Ureter (tissue), 1 donor: ENCODE data around the gene ZC3H14. TPM values are rescaled to one million over a fixed set of nuclear protein-coding genes. Genes with fewer than 3 reads are reported as not detected.
"Not testable (repeated sequence)": the region's sequence is repeated elsewhere in the genome, so short reads cannot be mapped to it uniquely, and the experiment has no call there.

Experiments
- DNase-seq: peaks from one replicate; pipeline ENCODE4 v3.0.0-alpha.2; 2020; ENCODE audit warnings: low spot score
- total RNA-seq: library from RNA; stranded (reverse); gene quantifications from one replicate; pipeline ENCODE4 v1.2.4, GENCODE V29; 2023
- donor health status: DM: yes; HTN: yes; CAD: no.

The ZC3H14 gene, protein sequence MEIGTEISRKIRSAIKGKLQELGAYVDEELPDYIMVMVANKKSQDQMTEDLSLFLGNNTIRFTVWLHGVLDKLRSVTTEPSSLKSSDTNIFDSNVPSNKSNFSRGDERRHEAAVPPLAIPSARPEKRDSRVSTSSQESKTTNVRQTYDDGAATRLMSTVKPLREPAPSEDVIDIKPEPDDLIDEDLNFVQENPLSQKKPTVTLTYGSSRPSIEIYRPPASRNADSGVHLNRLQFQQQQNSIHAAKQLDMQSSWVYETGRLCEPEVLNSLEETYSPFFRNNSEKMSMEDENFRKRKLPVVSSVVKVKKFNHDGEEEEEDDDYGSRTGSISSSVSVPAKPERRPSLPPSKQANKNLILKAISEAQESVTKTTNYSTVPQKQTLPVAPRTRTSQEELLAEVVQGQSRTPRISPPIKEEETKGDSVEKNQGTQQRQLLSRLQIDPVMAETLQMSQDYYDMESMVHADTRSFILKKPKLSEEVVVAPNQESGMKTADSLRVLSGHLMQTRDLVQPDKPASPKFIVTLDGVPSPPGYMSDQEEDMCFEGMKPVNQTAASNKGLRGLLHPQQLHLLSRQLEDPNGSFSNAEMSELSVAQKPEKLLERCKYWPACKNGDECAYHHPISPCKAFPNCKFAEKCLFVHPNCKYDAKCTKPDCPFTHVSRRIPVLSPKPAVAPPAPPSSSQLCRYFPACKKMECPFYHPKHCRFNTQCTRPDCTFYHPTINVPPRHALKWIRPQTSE
- total RNA-seq = 54.4 TPM

DNA sequence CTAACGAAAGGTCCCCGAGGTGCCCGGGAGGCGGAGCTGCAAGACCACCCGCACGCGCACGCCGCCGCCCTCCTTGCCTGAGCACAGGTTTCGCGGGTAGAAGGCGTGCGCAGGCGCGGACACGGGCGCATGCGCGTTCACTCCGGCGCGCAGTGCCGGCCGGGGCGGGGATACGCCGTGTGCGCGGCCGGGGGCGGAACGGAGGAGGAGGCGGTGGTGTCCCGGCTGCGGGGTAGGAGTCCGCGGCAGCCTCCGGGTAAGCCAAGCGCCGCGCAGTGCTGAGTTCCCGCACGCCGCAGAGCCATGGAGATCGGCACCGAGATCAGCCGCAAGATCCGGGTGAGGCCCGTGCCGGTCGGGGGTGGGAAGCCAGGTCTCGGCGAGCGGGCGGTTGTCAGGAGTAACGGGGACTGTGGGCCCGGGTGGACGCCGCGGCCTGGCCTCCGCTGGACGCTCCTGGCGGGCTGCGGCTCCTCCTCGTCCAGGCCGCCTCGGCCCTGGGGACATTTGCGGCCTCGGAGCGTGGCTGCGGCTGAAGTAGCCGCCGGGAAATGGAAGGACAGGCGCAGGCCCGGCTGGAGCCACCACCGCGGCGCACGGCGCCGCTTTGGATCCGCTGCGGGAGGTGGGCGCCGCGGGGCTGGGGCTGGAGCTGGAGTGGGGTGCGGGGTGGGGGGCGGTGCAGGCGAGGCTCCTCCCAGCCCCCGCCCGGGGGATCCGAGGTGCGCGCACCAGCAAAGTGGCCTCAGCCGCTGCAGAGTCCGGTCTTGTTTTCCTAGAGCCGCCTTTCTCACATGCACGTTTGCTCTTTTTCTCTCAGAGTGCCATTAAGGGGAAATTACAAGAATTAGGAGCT is at the start of gene ZC3H14:
Gene ZC3H14 (plus strand): TSS at position 207 of the 856 bp plus-strand sequence. CDS start 97 bp downstream, at position 304.
- DNase-seq = peak; percentile 83

DNA sequence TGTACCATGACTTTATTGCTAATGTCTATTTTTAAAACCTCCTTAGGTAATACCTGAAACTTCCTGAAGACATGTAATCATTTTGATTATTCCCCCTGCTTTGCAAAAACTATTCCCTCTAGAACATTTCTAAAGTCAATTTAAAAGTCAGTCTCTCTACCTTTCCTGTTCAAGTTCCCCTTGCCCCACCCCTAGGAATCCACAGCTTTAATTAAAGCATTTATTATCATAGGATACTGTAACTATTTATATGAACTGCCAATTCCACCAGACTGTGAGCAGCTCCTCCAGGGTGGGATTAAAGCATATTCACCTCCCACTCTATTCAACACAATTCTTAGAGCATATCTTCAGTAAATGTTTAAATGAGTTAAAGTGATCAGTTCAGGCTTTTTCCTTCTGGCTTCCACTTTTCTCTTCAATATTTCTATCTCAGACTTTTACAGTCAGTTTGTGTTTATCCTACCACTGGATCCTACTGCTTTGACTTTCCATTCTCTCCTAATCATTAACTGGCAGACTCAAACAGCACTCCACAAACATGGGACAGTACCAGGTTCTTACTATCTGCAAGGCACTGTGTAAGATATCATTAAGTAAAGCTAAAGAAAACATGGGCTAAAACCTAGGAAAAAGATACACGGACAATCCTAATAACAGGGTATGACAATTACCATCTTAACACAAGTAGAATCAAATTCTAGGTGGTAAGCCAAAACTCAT is 47.2 kb upstream of the ZC3H14 start:
- no peak for DNase-seq

DNA sequence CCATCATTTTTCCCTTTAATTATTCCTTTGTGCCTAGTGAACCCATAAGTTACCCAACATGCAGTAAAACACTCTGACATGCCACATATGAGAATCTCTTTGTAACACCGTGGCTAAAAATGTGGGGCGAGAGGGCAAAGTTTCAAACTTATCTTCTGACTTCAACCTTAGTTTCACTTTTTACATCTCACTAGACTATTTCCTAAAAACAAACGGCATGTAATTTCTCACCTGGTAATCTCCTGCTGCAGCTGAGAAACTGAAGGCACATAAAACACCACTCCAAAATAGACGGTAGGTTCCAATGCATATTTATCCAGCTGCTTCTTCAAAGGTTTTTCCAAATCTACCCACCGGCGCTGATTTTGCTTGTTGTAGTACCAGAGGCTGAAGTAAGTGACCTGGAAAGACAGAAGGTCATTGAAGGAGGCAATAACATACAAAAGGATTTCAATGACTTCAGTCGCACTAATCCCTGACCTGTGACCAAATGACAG is 45.9 kb upstream of the ZC3H14 start:
- no peak for DNase-seq

DNA sequence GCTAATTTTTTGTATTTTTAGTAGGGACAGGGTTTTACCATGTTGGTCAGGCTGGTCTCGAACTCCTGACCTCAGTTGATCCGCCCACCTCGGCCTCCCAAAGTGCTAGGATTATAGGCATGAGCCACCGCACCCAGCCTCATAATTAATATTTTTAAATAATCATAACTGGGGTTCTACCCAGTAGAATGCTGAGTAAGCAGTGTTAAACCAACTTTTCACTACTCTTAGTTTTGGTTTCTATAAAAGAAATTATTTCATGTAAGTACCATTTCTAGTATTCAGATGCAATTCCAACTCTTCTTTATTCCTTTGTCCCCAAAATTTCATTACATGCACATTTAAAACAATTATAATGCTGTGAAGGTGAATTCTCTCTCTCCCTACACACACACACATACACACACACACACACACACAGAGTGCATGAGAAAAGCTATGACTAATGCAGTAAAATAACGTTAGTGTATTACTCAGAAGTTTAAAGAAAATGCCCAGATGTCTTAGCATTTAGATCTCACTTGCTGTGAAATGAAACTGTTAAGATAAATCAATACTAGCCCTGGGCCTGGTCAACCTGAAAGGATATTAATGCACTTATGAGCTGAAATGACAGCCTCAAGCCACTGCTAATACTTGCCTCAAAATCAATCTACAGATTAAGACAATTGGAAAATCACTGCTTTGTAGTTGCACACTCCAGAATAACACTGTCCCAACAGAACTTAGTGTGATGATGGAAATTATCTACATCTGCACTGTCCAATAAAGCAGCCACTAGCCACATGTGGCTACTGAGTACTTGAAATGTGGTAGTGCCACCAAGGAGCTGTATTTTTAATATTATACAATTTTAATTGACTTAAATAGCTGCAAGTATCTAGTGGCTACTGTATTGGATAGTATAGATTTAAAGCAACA is 44.0 kb upstream of the ZC3H14 start:
- DNase-seq = no peak

DNA sequence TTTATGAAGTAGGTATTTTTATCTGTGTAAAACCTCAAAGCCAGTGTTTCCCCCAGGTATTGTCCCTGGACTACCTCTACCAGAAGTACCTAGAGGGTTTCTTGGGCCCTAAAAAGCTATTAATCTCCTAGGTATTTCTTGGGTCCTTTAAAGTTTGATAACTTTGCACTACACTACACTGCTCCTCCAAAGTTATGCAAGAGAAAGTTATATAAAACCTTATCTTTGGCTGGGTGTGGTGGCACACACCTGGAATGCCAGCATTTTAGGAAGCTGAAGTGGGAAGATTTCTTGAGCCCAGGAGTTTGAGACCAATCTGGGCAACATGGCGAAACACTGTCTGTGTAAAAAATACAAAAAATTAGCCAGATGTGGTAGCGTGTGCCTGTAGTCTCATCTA is 42.9 kb upstream of the ZC3H14 start:
- DNase-seq = no peak

DNA sequence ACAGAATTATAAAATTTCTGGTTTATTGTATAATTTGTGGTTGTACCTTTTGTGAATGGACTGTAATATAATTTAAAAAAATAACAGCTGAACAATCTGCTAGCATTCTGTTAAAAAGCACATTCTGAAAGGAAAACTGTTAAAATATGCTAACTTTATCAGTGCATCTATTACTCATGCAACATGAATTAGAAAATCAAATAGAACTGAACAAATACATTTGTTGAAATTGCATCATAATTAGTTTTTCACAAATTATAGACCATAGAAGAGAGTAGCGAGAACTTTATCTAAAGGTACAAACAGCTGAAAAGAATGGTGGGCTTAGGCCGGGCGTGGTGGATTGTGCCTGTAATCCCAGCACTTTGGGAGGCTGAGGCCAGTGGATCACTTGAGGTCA is 41.0 kb upstream of the ZC3H14 start:
- no peak for DNase-seq

DNA sequence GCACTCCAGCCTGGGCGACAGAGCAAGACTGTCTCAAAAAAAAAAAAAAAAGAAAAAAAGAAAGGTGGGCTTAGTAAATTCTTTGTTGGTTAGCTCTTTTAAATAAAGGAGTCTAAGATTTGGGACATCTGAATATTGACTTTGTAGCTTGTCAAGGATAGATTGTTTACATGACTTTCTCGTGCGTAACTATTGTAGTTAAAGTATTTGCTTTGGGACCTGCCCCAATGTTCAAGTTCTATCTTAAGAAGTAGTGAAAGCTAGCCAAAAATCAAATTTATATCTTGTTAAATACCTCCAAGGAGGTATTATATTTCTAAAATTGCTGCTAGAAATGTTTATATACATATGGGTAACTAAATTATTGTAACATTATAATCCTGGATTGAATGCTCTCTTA is 40.4 kb upstream of the ZC3H14 start:
- DNase-seq = no peak

DNA sequence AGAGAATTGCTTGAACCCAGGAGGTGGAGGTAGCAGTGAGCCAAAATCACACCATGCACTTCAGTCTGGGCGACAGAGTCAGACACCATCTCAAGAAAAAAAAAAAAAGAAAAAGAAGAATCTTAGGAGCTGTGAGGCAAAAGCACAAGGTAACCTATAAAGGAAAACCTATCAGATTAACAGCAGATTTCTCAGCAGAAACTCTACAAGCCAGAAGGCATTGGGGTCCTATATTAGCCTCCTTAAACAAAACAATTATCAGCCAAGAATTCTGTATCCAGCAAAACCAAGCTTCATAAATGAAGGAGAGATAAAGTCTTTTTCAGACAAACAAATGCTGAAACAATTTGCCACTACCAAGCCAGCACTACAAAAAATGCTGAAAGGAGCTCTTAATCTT is 32.9 kb upstream of the ZC3H14 start:
- DNase-seq = not testable (repeated sequence)

DNA sequence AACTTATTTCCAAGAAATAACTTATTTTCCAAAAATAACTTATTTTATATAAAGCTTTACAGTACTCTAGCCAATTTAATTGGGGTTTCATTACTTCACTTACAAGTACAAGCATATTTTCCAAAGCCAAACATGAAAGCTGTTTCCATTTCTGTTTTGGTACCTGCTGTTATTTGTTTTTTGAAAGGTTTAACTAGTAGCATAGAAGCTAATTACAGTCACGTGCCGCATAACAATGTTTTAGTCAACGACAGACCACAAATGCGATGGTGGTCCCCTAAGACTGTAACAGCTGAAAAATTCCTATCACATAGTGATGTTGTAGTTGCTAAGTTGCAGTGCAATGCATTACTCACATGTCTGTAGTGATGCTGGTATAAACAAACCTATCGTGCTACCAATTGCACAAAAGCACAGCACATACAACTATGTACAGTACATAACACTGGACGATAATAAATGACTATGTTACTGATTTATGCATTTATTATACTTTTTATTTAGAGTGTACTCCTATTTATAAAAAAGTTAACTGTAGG is 29.7 kb upstream of the ZC3H14 start:
- no peak for DNase-seq

DNA sequence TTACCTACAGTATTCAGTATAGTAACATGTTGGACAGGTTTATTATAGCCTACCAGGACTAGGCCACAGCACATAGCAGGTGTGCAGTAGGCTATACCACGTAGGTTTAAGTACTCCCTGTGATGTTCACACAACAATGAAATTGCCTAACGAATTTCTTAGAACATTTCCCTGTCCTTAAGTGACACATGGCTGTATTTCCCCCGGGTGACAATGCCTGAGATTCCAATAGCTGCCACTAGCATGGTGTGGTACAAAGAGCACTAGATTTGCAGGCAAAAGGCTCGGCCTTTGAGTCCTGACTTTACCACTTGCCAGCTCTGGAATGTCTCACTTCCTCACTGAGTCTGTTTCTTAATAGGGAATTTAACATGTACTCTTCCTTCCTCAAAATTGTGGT is 27.7 kb upstream of the ZC3H14 start:
- DNase-seq = no peak

DNA sequence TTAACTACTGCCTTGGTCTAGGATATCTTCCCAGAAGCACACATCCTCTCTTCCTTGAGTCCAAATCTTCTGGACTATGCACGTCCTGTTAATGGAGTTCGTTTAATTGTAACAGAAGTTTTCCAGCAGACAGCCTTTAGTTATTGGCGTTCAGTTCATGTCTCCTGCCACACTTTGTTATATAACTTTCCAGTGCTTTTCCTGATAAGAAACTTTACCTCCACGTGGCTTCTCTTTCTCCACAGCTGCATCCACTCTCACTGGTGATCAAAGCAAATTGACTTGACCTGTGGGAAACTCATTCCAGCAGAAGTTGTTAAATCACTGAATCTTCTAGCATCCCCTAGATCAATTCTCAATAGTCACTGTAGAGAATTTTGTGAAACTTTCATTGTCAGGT is 27.0 kb upstream of the ZC3H14 start:
- DNase-seq = no peak

DNA sequence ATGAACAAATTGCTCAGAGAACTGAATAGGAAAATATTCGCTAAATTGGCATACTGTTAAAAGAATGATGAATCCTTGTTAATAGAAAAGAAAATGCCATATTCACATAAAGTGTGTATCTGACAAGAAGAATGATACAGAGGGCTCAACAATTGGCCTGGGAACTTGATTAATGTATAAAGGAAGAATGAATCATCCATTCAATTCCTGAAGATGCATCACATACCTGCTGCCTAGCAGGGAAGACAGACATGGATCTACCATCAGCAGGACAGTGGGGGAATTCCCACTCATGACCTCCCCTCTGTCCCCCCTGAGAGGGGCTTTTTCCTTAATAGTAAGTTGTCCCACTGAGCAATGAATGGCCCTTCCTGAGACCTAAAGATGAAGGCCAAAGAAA is 21.5 kb upstream of the ZC3H14 start:
- no peak for DNase-seq

DNA sequence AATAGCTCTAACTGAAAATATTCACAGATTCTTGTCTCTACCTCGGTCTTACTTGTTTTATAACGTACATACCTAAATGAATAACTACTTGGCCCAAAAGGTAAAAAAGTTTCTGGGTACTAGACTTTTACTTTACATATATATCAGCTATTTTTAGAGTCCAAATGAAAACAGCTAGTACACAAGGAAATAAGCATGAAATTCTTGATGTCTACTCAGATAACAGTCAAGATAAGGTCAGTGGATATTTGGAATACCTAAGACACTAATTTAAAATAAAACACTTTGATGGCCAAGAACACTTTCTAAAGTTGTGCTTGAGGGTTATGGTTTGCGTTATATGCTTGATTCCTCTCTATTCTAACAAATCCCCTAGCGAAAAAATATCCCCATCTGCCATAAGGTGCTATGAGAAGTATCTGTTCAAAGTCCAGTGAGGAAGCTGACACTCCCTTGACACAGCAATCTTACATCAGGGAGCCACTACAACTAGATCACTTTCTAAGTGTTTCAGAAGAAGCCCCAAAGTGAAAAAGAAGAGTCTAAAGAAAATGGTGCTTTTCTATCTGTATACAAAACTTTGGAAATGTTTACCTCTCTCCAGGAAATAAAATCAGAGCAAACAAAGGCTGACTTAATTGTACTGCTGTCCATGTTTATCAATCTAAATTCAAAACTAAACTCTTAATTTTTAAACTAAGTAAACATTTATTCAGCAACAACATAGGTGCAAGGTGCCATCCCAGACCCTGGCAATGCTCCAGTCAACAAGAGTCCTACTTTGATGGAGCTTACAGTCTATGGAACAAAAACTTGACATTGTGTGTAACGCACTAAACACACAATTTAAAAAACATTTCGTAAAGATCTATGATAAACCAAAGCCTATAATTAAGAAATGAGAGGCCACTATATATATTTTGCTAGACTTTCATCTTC is 19.7 kb upstream of the ZC3H14 start:
- no peak for DNase-seq

DNA sequence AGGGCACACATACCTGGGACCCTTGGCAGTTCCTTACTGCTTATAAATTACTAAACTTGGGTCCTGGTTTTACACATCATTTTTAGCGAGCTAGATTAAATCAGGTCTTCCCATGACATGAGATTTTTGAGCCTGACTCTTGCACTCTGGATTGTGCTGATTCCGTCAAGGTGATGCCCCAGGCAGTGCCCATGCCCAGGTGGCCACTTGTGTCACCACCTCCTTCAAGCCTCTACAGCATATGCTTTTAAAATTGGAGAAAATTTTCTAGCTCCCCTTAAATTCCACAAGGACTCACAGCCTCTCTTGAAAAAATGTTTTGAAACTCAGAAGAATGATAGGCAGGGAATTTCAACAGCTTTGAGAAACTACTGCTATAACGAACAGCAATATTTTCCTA is 17.6 kb upstream of the ZC3H14 start:
- no peak for DNase-seq

DNA sequence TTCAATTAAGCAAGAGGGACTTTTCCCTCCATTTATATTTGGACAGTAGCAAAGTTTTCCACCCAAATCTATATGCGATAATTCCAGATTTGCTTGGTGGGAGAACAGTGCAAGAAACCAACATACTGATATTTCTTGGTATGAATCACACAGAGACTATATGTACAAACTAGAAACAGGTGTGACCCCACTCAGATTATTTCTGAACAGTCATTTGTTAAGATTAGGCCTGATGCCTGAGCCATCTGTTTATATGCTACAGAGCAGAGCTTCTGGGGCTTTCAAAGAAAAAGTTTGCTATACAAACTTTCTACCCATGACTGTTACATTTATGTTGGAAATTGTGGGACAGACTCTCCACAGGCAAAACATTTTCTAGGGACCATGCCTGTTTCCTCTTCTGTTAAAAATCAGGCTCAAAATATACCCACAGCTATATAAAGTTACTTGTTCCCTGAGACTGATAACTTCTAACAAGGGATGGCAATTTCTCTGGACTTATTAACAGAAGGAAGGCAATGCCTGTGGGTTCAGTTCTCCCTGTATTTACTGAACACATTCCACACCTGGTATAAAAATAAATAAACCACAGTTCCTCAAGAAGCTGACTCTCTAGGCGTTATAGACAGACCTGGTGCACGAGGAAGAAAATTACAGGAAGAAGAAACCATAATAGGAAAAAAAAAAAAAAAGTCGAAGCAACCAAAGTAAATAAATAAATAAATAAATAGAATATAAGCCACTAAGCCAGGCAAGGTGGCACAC is 16.0 kb upstream of the ZC3H14 start:
- no peak for DNase-seq

DNA sequence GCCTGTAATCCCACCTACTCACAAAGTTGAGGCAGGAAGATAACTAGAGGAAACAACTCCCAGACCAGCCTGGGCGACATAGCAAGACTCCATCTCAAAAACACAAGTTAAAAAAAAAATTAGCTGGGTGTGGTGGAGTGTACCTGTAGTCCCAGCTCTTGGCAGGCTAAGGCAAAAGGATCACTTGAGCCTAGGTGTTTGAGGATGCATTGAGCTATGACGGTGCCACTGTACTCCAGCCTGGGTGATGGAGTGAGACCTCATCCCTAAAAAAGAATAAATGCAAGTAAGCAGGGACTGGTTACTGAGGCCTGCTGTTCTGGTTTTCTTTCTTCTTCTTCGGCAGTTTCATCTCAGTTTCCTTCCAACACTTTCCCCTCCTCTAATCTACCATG is 15.5 kb upstream of the ZC3H14 start:
- DNase-seq = no peak

DNA sequence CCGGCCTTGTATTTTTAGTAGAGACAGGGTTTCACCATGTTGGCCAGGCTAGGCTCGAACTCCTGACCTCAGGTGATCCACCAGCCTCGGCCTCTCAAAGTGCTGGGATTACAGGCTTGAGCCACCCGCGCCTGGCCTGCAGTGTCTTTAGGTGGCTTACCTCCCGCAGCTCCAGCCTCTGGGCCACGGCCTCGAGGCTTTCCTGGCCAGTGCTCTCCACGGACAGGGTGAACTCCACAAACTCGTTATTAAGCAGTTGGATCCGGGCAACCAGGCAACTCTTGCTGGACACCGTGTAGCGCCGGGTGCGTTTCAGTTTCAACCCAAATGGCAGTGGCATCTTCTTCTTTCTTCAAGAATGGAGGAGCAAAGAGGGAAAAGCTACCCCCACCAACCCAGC is 12.8 kb upstream of the ZC3H14 start:
- DNase-seq = no peak
